Gastrocnemius medialis (tissue), 4 donors: Measurements from ENCODE around the gene GPM6B.

Source experiments
- CTCF ChIP-seq, 5 experiments: fragments of 450-650 bp in 3 of 5; fragments of 200-600 bp in 2 of 5; sonication (generic) in 2 of 5; IDR thresholded peaks in 4 of 5; conservative IDR thresholded peaks in 1 of 5; 1 replicate in 4 of 5; 2 replicates in 1 of 5; pipeline ENCODE4 v1.5.1; 2016 to 2019; ENCODE audit warnings: antibody characterized with exemption in 5 of 5, mild to moderate bottlenecking in 3 of 5, moderate library complexity in 3 of 5
- POLR2A ChIP-seq, 2 donors: fragments of 450-650 bp; IDR thresholded peaks; one replicate each; pipeline ENCODE4 v1.6.1; 2017; ENCODE audit warnings: antibody characterized with exemption in 2 of 2, mild to moderate bottlenecking in 2 of 2, moderate library complexity in 2 of 2

- TF ChIP-seq POLR2A (IDR thresholded peaks at IDR 0.05) (no peak), CTCF (IDR thresholded peaks at IDR 0.05 in 4 of 5, conservative IDR thresholded peaks at IDR 0.05 in 1 of 5) (no peak)
Observed at GRCh38 chrX:13857804-13858203, 40.9 kb upstream of the GPM6B start.
